Epithelial cell of proximal tubule (primary cell): ENCODE data around the gene CENPK. TPM values are rescaled to one million over a fixed set of nuclear protein-coding genes. Genes with fewer than 3 reads are reported as not detected.

Experiments used
- DNase-seq: peaks from one replicate; pipeline ENCODE4 v3.0.0-alpha.2; 2011; ENCODE audit warnings: low read depth
- H3K4me3 ChIP-seq: 2 replicates; pipeline ENCODE4 v1.5.1; 2011; ENCODE audit warnings: low read depth, mild to moderate bottlenecking, low read length
- total RNA-seq: library from RNA; depleted of rRNA; stranded (reverse); fragments of >200 nt; gene quantifications from 2 replicates; pipeline ENCODE4 v1.2.3, GENCODE V29; 2015
- TF ChIP-seq, protein P1 (sequence below): conservative IDR thresholded peaks from 2 replicates; pipeline ENCODE4 v1.5.1; 2012; ENCODE audit warnings: low read depth, mild to moderate bottlenecking, low read length

Gene CENPK
- total RNA-seq, 1 donor from 2014 or later = 23.6 TPM

DNA sequence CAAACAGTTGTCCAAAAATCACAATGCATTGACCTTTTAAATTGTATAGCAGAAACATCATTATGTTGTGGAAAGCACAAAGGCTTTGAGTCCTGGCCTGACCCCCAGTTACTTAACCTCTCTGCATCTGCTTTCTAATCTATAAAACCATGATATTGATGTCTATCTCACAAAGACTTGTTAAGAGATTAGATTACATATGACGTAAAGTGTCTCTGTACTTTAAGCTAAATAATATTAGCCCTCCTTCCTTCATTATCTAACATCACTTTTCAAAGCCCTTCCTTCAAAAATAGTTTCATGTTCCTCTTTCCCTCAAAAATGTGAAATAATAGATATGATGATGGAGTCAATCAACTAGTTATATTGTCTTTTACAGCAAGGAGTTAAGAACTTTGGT is 84.6 kb downstream of the CENPK start:
- TF ChIP-seq, protein P1, sequence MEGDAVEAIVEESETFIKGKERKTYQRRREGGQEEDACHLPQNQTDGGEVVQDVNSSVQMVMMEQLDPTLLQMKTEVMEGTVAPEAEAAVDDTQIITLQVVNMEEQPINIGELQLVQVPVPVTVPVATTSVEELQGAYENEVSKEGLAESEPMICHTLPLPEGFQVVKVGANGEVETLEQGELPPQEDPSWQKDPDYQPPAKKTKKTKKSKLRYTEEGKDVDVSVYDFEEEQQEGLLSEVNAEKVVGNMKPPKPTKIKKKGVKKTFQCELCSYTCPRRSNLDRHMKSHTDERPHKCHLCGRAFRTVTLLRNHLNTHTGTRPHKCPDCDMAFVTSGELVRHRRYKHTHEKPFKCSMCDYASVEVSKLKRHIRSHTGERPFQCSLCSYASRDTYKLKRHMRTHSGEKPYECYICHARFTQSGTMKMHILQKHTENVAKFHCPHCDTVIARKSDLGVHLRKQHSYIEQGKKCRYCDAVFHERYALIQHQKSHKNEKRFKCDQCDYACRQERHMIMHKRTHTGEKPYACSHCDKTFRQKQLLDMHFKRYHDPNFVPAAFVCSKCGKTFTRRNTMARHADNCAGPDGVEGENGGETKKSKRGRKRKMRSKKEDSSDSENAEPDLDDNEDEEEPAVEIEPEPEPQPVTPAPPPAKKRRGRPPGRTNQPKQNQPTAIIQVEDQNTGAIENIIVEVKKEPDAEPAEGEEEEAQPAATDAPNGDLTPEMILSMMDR = no peak
- no peak overlapping the region for H3K4me3 ChIP-seq
- no peak for DNase-seq

DNA sequence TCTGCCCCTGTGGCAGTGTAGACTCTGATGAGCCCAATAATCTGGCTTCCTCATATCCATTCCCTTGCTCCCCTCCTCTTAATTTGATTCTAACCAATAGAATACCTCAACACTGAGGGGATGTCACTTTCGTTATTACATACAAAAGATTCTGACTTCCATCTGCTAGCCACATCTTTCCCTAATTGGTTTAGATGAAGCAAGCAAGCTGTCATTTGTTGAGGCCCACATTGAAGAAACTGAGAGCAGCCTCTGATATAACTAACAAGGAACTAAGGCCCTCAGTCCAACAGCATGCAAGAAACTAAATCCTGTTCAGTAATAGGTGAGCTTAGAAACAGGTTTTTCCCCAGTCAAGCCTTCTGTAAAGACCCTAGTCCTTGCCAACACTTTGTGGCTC is 87.1 kb downstream of the CENPK start:
- TF ChIP-seq, protein P1 = no peak
- no peak for DNase-seq
- no peak overlapping the region for H3K4me3 ChIP-seq

- no peak for DNase-seq
- TF ChIP-seq, protein P1 = no peak
- no peak overlapping the region for H3K4me3 ChIP-seq
Observed at GRCh38 chr5:65475336-65475735, 87.6 kb downstream of the CENPK start.

DNA sequence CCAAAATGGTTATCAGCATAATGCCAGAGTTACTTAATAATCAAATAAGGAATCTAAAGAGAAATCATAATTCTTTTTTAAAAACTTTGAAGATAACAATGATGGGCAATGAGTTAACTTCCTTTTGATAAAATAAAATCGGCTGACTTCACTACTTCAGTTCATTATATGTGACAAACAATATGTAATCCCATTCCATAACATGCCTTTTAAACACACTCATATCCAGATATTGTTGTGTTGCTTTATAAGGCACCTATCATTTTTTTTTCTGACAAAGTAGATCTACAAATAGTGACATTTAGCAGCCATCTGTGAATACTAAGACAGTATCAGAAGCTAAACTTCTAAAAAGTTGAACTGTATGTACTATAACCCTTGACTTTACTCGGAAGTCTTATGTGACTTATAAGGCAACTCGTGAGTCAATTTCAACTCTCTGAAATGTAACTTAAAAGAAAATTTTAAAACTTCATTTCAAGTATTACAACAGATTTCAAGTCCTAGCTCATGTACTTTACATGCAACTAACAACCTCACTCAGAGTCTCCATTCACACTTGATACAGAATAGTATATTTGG is 88.7 kb downstream of the CENPK start:
- H3K4me3 ChIP-seq = no peak overlapping the region
- TF ChIP-seq, protein P1 = no peak
- DNase-seq = no peak

- DNase-seq = no peak
- no peak overlapping the region for H3K4me3 ChIP-seq
Observed at GRCh38 chr5:65468633-65469032, 94.3 kb downstream of the CENPK start.

More at GRCh38 chr5:65468633-65469032, 94.3 kb downstream of the CENPK start:
- TF ChIP-seq, protein P1 = no peak

Other genes with a start within 250 kb of the CENPK start
- gene ADAMTS6, start 81.2 kb downstream of the CENPK start, total RNA-seq = 3.5 and 12.1 TPM in 2 replicates
- 18.7 and 20.6 TPM in 2 replicates for gene PPWD1, start 128 bp upstream of the CENPK start, total RNA-seq
- gene TRIM23, start 61.2 kb upstream of the CENPK start, total RNA-seq = 6.3 and 8.5 TPM in 2 replicates
- gene SHLD3, start 61.9 kb upstream of the CENPK start, total RNA-seq = 1.8 and 2.0 TPM in 2 replicates
- 9.2 and 18.3 TPM in 2 replicates for gene TRAPPC13, start 61.9 kb upstream of the CENPK start, total RNA-seq
- 5.1 and 9.5 TPM in 2 replicates for gene SGTB, start 158.9 kb upstream of the CENPK start, total RNA-seq
- 25.8 and 49.7 TPM in 2 replicates for gene NLN, start 159.0 kb upstream of the CENPK start, total RNA-seq